HCEC 1CT (cell line): ENCODE data around the gene PGA3.
"Not testable (repeated sequence)": the region's sequence is repeated elsewhere in the genome, so short reads cannot be mapped to it uniquely, and the experiment has no call there.

ENCODE experiments used
- DNase-seq: peaks from one replicate; pipeline ENCODE4 v3.0.0-alpha.2; 2017

PGA3 gene

DNA sequence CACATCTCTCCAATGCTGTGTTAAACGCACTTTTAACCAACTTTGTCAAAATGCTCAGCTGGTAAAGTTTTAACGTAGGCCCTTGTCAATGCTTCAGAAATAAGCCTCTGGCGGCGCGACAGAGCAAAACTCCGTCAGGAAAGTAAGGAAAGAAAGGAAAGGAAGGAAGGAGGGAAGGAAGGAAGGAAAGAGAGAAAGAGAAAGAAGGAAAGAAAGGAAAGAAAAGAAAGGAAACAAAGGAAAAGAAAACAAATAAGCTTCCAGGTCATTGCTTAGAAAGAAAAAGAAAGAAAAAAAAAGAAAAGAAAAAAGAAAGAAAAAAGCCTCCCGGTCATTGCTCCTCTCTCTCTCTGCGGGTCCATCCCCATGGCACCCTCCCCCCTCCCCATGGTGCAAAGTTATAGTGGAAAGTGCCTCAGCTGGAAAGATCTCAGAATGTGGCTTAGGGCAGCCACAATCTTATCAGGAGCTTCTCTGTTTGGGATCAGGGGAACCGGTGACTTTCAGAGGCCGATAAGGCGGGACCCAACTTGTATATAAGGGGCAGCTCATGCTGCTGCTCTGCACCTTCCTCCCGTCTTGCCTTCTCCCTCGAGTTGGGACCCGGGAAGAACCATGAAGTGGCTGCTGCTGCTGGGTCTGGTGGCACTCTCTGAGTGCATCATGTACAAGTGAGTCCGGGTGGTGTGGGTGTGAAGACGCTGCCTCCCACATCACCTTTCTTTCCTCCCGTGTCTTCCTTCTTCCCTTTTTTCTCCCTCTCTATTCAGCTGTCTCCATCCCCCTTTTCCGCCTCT, at the start of gene PGA3:
PGA3 (plus strand) TSS at position 566 of the 797 bp plus-strand sequence; CDS start at position 616, 50 bp downstream.
- not testable (repeated sequence) for DNase-seq

DNA sequence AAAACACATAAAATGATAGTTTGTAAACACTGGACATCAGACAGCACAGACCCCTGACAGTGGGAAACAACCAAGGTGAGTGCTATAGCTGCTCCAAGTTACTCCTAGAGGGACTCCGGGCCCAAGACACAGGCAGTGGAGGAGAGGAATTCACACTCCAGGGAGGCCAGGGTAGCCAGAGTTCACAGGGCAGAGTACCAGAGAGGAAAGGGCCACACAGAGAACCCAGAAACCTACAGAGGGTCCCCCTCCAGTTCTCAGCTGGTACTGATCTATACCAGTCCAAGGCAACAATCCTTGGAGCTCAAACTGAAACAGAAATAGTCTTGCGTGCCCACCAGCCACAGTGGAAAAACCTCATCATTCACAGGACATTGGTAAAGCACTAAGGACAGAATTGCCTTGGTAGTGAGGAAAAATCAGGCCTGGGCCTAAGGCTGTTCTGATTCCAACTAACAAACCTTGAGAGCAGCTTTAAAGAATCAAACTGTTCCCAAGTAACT, 49.7 kb upstream of the PGA3 start:
- DNase-seq, result no peak

DNA sequence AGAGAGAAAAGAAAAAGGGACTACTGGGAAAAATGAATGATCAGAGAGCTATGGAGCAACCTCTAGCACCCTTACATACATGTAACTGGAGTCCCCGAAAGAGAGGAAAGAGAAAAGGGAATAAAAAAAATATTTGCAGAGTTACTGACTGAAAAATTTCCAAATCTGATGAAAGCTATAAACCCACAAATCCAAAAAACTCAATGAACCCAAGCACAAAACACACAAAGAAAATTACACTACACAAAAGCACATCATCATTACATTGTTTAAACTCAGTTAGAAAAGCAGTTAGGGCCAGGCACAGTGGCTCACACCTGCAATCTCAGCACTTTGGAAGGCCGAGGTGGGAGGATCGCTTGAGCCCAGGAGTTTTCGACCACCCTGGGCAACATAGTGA, 48.8 kb upstream of the PGA3 start:
- DNase-seq, result no peak

DNA sequence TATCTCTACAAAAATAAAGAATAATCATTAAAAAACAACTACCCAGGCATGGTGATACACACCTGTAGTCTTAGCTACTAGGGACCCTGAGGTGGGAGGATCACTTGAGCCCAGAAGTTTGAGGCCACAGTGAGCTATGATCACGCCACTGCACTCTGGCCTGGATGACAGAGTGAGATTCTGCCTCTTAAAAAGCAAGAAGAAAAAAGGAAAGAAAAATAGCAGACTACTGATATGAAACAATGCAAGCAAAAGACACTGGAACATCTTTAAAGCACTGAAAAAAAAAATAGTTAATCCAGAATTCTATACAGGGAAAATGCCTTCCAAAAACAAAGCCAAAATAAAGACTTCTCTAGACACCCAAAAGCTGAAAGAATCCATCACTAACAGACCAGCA, 48.0 kb upstream of the PGA3 start:
- no peak for DNase-seq

DNA sequence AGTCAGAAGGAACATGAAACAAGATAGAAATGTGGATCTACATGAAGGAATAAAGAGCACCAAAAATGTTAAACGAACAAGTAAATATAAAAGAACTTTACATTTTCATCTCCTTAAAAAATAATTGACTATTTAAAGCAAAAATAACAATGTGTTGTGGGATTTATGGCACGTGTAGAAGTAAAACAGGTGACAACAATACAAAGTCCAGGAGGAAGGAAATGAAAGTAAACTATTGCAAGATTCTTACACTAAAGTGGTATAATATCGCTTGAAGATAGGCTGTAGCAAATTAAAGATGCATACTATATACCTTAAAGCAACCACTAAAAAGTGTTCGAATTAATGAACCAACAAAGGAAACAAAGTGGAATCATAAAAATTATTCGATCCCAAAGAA, 47.6 kb upstream of the PGA3 start:
- DNase-seq, result no peak

DNA sequence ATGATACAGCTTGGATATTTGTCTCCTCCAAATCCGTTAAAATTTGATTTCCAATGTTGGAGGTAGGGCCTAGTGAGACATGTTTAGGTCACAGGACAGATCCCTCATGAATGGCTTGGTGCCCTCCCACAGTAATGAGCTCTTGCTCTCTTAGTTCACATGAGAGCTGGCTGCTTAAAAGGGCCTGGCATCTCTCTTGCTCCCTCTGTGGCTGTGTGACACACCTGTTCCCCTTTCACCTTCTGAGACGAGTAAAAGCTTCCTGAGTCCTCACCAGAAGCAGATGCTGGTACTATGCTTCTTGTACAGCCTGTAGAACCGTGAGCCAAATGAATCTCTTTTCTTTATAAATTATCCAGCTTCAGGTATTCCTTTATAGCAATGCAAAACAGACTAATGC, 45.6 kb upstream of the PGA3 start:
- DNase-seq, result no peak

DNA sequence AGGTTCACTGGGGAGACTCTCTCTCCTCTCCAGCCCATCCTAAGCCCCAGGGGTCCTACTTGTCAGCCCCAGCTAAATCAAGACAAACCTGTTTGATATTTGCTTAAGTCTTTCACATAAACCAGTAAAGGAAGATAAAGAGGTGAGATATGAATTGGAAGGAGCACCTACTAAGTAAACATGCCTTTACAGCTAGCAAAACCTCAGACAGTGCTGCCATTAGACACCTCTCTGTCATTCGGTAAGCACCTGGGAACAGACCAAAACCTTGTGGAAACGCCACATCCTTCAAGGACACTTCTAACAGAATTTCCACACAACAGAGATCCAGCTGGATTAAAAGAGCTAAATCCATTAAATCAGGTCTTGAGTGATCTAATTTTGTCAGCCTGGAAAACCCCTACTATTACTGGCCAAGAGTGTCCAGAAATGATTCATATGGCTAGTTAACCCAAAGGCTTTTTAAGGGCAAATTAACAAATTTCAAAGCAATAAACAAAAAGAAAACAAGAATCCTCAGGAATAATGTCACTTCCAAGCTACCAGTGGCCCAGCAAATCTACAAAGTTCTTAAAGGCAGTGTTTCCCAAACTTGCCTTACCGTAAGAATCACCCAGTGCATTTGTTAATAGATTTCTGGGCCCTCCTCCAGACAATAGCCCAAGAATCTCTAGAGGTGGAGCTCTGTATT, 44.5 kb upstream of the PGA3 start:
- DNase-seq, result peak; percentile 53

DNA sequence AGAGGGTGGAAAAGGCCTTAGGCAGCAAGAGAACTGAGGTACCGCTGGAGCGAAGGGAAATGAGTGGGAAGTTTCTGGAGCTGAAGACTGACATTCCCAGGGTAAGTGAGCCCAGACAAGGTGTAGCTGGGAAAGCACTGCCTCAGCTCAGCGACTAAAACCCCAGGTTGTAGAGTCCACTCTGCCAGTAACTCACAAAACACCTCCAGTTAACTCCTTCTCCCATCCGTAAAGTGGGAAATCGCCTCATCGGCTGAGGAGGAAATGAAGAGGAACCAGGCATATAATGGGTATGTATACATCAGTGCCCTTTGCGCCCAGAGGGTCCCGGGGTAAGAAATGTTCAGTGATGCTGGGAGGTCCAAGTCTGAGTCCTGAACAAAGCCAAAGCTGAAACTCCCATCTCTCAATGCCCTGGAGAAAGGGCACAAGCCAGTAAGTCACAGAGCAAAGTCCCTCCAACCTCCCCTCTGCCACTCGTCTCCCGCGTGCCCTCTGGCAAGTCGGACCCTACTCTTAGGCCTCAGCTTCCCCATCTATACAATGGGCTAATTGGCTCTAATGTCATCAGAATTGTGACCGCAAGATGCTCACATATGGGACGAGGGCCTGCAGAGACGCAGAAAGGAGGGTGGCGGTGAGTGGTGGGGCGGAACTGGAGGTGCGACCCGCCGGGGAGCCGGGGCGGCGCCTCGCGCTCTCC, 42.7 kb upstream of the PGA3 start:
- DNase-seq, result no peak

DNA sequence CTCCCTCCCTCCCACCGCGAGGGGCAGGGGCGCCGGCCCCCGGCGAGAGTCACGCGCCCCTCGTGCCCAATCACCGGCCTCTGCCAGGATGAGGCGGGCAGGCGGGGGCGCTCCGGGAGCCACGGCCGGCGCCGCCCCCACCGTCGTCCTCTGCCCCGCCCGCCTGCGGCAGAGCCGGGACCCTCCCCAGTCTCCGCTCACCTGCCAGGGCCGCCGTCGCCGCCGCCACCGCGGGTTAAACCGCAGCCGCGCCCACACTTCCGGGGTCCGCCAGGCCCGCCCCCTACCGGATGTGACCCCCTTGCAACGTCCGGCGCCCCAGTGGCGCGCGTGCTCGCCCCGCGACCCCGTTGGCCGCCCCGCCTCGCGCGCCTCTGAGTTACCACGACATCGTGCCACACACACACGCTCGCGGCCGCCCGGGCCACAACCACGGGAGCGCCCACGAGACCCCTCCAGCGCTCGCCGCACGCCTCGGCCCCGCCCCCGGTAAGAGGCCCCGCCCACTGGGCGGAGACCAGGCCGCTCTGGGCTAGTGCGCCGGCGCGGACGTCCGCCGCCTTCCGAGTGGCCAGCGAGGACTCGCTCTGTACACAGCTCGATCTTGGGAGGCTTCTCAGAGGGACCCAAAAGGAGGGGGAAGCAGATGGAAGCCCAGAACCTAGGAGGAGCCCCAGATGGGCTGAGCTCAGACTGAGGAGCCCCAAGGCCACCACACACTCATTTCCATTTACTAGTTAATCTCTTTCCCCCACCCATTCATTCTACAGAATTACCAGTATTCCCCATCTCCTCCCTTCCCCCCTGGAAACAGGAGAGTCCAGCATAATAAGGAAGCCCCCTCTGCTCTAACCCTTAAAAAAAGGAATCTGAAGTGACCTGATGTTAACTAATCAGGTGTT, 41.9 kb upstream of the PGA3 start, which contains the start of gene VPS37C:
VPS37C (minus strand) TSS at position 237 of the 902 bp plus-strand sequence. CDS start 22,597 bp downstream, outside the sequence.
- peak; percentile 80 for DNase-seq

DNA sequence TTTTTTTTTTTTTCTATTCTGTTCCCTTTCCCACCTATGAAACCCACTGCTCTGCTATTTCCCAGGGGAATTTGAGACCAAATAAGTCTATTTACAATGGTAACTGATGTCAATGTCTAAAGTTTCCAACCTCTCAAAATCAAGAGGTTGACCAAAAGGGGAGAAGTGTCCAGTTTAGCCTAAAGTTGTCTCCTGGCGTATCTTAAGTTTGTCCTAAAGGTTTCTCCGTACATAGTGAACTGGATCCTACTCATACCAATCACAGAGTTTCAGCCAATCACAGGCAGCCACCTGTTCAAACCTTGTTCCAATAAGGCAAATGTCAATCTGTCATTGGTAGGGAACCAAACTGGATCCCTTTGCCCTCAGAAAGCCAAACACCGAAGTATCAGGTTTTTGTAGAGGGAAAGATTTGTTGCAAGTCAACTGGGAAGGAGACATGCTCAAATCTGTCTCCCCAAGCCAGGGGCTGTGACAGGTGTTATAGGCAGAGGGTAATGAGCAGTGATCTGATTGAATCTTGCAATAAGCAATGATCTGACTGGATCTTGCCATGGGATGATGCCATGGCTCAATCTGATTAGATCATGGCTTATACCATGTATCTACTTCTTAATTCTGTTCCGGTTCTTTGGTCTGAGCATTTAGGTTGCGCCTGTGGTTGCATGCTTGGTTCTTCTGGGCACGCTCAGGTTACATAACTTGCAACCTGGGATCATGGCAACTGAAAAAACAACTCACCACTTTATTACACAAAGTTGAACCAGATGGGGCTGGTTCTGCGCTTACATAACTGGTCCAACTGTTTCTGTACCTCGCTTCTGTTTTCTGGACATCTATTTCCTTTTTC, 41.0 kb upstream of the PGA3 start:
- DNase-seq, result peak; percentile 25

DNA sequence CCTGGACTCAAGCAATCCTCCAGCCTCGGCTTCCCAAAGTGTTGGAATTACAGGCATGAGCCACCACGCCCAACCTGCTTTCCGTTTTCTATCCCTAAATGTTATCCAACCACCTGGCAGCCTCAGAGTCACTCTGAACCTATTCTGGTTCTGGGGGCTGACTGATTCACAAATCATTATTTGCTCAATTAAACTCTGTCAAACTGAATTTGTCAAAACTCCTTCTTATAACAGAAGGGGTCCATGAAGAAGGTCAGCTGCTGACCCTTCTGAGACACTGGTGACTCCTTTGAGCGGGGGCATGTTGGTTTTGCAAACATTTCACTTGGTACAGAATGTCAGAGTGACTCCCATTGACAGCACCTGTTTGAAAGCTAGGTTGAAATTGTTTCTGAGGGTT, 40.3 kb upstream of the PGA3 start:
- DNase-seq, result no peak

DNA sequence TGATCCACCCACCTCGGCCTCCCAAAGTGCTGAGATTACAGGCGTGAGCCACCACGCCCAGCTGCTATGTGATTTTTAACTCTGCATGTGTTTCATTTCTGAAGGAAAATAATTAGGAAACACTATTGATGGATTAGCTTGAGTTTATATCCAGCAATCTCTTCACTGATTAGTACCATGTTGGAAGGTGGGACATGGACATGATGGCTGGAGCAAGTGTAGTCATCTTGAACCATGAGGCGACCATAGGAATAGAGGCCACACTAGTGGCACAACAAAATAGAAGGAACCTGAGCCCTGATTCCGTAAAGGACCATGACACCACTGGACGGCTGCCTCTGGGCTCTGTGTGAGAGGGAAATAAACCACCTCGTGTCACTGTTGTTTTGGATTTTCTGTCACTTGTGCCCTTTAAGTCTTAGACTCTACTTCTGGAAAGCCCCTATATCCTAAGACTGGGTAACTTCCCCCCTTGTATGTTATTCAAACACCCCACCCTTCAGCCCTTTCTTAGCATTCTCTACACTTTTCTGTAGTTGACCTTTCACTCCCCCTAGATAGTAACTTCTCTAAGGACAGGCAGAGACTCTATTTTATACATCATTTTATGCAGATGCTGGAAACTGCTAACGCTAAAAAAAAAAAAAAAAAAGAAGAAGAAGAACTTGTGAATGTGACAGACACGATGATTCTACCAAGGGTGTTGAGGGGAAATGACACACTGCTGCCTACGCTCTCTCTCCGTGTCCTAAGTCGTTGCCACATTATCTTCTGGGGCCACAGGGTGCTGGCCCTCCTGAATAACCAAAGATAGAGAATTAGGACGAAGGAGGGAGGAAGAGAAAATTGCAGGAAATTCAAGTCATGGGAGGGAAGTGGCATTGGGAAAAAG, 39.4 kb upstream of the PGA3 start:
- DNase-seq, result no peak

DNA sequence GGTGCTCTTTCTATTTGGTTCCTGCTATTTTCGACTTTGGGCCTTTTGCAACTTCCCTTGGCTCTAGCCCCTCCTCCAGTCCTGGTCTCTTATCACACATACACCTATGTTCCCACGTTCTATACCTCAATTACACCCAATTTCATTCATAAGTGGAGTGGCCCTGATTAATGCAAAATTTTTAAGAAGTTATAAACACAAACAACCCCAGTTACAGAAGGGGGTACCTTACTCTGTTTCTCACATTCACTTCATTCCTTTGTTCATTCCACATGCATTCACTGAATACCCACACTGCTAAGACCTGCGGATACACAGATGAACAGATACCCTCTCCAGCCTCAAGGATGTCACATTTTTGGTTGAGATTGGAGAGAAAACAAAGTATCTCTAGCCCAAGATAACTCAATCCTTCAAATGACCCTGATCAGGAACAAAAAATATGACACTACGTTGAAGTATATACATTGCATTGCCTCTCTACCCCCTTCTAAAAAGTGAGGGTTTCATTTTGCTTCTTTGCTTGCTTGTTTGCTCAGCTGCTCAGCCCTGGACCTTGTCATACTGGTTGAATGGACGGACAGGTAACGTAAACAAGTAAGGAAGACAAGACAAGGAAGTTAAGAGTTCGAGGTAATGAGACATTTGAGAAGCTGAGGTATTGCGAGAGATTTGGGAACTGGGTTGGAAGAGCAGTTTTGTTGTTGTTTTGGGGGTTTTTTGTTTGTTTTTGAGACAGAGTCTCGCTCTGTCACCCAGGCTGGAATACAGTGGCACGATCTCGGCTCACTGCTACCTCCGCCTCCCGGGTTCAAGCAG, 38.5 kb upstream of the PGA3 start:
- no peak for DNase-seq

DNA sequence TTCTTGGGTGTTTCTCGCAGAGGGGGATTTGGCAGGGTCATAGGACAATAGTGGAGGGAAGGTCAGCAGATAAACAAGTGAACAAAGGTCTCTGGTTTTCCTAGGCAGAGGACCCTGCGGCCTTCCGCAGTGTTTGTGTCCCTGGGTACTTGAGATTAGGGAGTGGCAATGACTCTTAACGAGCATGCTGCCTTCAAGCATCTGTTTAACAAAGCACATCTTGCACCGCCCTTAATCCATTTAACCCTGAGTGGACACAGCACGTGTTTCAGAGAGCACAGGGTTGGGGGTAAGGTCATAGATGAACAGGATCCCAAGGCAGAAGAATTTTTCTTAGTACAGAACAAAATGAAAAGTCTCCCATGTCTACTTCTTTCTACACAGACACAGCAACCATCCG, 37.5 kb upstream of the PGA3 start:
- not testable (repeated sequence) for DNase-seq

DNA sequence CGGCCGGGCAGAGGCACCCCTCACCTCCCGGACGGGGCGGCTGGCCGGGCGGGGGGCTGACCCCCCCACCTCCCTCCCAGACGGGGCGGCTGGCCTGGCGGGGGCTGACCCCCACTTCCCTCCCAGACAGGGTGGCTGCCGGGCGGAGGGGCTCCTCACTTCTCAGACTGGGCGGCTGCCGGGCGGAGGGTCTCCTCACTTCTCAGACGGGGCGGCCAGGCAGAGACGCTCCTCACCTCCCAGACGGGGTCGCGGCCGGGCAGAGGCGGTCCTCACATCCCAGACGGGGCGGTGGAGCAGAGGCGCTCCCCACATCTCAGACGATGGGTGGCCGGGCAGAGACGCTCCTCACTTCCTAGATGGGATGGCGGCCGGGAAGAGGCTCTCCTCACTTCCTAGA, 37.0 kb upstream of the PGA3 start:
- DNase-seq, result not testable (repeated sequence)

DNA sequence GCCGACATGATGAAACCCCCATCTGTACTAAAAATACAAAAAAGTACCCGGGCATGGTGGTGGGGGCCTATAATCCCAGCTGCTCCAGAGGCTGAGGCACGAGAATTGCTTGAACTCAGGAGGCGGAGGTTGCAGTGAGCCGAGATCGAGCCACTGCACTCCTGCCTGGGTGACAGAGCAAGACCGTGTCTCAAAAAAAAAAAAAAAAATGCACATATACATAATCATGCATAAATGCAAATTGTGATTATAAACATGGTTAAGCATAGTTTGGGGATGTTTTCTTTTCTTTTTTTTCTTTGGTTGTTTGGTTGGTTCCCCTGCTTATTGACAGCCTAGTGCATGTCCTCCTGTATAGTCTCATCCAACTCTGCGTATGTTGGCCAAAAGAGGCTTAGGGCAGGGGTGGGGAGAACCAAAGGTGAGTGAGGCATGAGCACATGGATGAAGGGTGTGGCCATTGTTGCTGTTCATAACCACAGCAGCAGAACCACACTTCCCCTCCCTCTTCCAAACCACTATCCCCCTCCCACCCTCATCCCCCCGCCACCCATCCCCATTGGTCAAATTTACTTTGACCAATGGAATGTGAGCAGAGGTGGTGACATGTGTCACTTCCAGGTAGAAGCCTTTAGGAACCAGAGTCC, 35.1 kb upstream of the PGA3 start:
- no peak for DNase-seq

DNA sequence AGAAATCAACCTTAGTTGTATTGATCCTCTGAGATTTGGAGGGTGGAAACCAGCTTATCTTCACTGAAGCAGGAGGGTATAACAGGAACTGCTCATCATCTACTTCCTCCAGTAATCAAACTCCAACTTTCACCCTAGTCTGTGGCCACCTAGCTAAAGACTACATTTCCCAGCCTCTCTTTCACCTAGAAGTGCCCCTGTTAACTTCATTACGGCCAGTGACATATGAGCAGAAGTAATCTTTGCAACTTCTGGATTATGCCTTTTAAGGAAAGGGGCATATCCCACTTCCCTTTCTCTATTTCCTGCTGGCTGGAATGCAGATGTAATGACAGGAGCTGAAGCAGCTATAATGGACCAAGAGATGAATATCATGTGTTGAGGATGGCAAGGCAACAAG, 34.5 kb upstream of the PGA3 start:
- no peak for DNase-seq

DNA sequence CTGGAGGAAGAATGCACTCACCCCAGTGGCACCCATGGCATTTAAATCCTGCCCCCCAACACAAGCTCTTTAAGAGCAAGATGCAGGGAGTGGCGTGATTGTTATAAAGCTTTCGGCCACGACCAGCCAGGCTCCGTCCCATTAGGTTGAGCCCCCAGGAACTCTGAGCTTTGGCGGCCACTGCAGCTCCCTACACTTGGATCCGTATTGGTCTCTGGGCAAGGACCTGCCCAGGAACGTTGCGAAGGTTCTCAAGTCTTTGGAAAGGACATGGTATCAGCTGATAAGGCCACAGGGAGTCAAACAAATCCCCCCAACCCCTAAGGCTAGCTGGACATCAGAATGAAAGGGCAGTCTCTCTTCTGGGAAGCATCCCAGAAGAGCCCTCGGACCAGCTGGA, 32.7 kb upstream of the PGA3 start:
- DNase-seq, result no peak

DNA sequence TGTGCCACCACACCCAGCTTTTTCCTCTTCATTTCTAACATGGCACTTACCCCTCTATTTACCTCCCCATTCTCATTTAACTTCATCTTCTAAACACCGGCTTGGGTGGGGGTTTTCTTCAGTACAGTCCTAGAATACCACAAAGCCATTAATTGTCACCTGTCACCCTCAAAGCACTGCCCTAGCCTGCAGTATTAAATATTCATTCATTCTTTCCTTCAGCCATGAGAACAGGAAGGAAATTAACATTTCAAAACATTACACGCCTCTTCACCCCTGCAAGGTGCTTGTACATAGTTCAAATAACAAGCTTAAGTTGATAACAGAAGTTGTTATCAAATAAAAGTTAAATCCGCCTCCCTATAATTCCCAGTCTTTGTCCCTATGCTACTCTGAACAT, 31.4 kb upstream of the PGA3 start:
- DNase-seq, result no peak
